Measurements from ENCODE around the gene SURF2.

GRCh38 chr9:133394687-133395271 lies 38.4 kb downstream of the SURF2 start:
- no peak for TF ChIP-seq CTCF (conservative IDR thresholded peaks at IDR 0.05; ENCODE audit: low read depth, low read length)
- no peak for TF ChIP-seq EZH2 (IDR thresholded peaks at IDR 0.05; ENCODE audit: borderline replicate concordance, low read depth, low read length, poor library complexity, severe bottlenecking)
